GM23338 (cell line): ENCODE results near the gene KIAA1586. TPM values are rescaled to one million over a fixed set of nuclear protein-coding genes. Genes with fewer than 3 reads are reported as not detected.
A peak's percentile ranks its signal among the peaks of the same experiment; 100 is the strongest.

Experiments
- ATAC-seq: fragments of 200-7000 bp; cut with Tn5 transposase; 3 replicates; pipeline ENCODE4 v1.9.1; 2020
- DNase-seq: peaks from one replicate; pipeline ENCODE4 v3.0.0-alpha.2; 2015; ENCODE audit warnings: low spot score
- H2AFZ ChIP-seq: fragments of 200-600 bp; sonication (generic); 2 replicates; pipeline ENCODE4 v1.8.0; 2016; ENCODE audit warnings: antibody characterized with exemption, mild to moderate bottlenecking, moderate library complexity
- H3F3A ChIP-seq: fragments of 200-600 bp; sonication (generic); replicated peaks from 2 replicates; pipeline ENCODE4 v1.8.0; 2017; ENCODE audit warnings: antibody characterized with exemption, mixed run types, low read depth
- H3K27ac ChIP-seq: fragments of 200-600 bp; sonication (generic); 2 replicates; pipeline ENCODE4 v1.6.1; 2016; ENCODE audit warnings: low read depth
- H3K27me3 ChIP-seq: fragments of 200-600 bp; sonication (generic); 2 replicates; pipeline ENCODE4 v1.8.0; 2016; ENCODE audit warnings: mild to moderate bottlenecking, mixed run types, moderate library complexity; ENCODE audit not compliant: insufficient read depth
- H3K36me3 ChIP-seq: fragments of 200-600 bp; sonication (generic); 2 replicates; pipeline ENCODE4 v1.8.0; 2016; ENCODE audit warnings: mild to moderate bottlenecking; ENCODE audit not compliant: insufficient read depth
- H3K4me1 ChIP-seq: fragments of 200-600 bp; sonication (generic); 2 replicates; pipeline ENCODE4 v1.8.0; 2016; ENCODE audit warnings: mild to moderate bottlenecking, moderate library complexity; ENCODE audit not compliant: insufficient read depth
- H3K4me2 ChIP-seq: fragments of 200-600 bp; sonication (generic); 2 replicates; pipeline ENCODE4 v1.7.1; 2017; ENCODE audit warnings: mixed run types
- H3K4me3 ChIP-seq: fragments of 200-600 bp; sonication (generic); 2 replicates; pipeline ENCODE4 v1.6.1; 2016; ENCODE audit warnings: mixed run types
- H3K79me2 ChIP-seq: fragments of 200-600 bp; sonication (generic); replicated peaks from 2 replicates; pipeline ENCODE4 v1.8.0; 2017; ENCODE audit warnings: mild to moderate bottlenecking; ENCODE audit not compliant: insufficient read depth
- H3K9me2 ChIP-seq: fragments of 200-600 bp; sonication (generic); 2 replicates; pipeline ENCODE4 v1.8.0; 2017; ENCODE audit not compliant: insufficient read depth
- H4K20me1 ChIP-seq: fragments of 200-600 bp; sonication (generic); replicated peaks from 2 replicates; pipeline ENCODE4 v1.8.0; 2017; ENCODE audit warnings: mild to moderate bottlenecking; ENCODE audit not compliant: insufficient read depth
- H3K27ac Mint-ChIP-seq: 2 replicates; pipeline ENCODE4 v1.8.0; 2020; ENCODE audit warnings: inconsistent platforms, mild to moderate bottlenecking, moderate library complexity, mixed read lengths
- H3K27me3 Mint-ChIP-seq: 3 replicates; pipeline ENCODE4 v1.8.0; 2022; ENCODE audit warnings: low read depth, mild to moderate bottlenecking, moderate library complexity, mixed read lengths, inconsistent platforms; ENCODE audit not compliant: insufficient read depth, poor library complexity
- H3K36me3 Mint-ChIP-seq: 3 replicates; pipeline ENCODE4 v1.8.0; 2021; ENCODE audit warnings: low read depth, mild to moderate bottlenecking, inconsistent platforms, moderate library complexity, mixed read lengths
- H3K4me1 Mint-ChIP-seq: 3 replicates; pipeline ENCODE4 v1.8.0; 2020; ENCODE audit warnings: mild to moderate bottlenecking, inconsistent platforms, mixed read lengths
- H3K4me3 Mint-ChIP-seq: 3 replicates; pipeline ENCODE4 v1.8.0; 2021; ENCODE audit warnings: moderate library complexity, mild to moderate bottlenecking, inconsistent platforms, mixed read lengths
- H3K9me3 Mint-ChIP-seq: 3 replicates; pipeline ENCODE4 v1.8.0; 2020; ENCODE audit warnings: moderate library complexity, mild to moderate bottlenecking, inconsistent platforms, mixed read lengths
- CTCF ChIP-seq, 2 experiments: fragments of 200-600 bp in 1 of 2; sonication (generic) in 1 of 2; conservative IDR thresholded peaks; 2 replicates each; pipeline versions ENCODE4 v1.5.1 to v1.6.1; 2016 to 2017; ENCODE audit warnings: antibody characterized with exemption in 2 of 2, low read depth in 2 of 2, mild to moderate bottlenecking in 2 of 2, moderate library complexity in 1 of 2
- ETS1 ChIP-seq: IDR thresholded peaks from 2 replicates; pipeline ENCODE4 v1.6.1; 2016; ENCODE audit warnings: antibody characterized with exemption
- STAT1 ChIP-seq: IDR thresholded peaks from one replicate; pipeline ENCODE4 v1.6.1; 2016; ENCODE audit warnings: antibody characterized with exemption; ENCODE audit not compliant: unreplicated experiment
- ZNF114 ChIP-seq: fragments of 250-450 bp; sonication (Bioruptor Pico); IDR thresholded peaks from 2 replicates; pipeline ENCODE4 v1.5.0; 2020; ENCODE audit warnings: mild to moderate bottlenecking, moderate library complexity
- ZNF462 ChIP-seq: fragments of 250-450 bp; sonication (Bioruptor Pico); IDR thresholded peaks from 2 replicates; pipeline ENCODE4 v1.5.0; 2020; ENCODE audit warnings: mild to moderate bottlenecking, moderate library complexity
- polyA plus RNA-seq: library from polyadenylated mRNA; unstranded; fragments of >200 nt; fragmentation: Nextera tagmentation; extraction: Ambion mirVana; gene quantifications from 2 replicates; pipeline ENCODE4 v1.2.1, GENCODE V29; 2016
- total RNA-seq: library from RNA; depleted of rRNA; stranded (reverse); fragments of >200 nt; shearing (Covaris generic); gene quantifications from 2 replicates; pipeline ENCODE4 v1.2.3, GENCODE V29; 2014

KIAA1586 gene
- total and polyA plus RNA-seq, 2 experiments from 2014 or later: 24.0 to 37.7 TPM

GRCh38 chr6:57019434-57019833 lies 27.1 kb upstream of the KIAA1586 start:
- Mint-ChIP-seq H3K9me3 (peaks cover 4% of the 10 kb centered on the region; the same call in 2 of the 3 replicates), H3K27ac (no peak overlapping the region), H3K27me3 (peaks cover 4% of the 10 kb centered on the region), H3K4me3 (no peak overlapping the region), H3K36me3 (peaks cover under 1% of the 10 kb centered on the region; the same call in 1 of the 3 replicates), H3K4me1 (peaks cover 15% of the 10 kb centered on the region; the same call in 2 of the 3 replicates)
- H3K27me3 ChIP-seq: no peaks in the 10 kb centered on the region
- no peaks in the 10 kb centered on the region for H3K79me2 ChIP-seq
- 0 out of 2 replicates have a peak, but pooled peaks cover 9% of the 10 kb centered on the region for H3K4me1 ChIP-seq
- H2AFZ ChIP-seq: no peak overlapping the region
- H3F3A ChIP-seq: no peaks in the 10 kb centered on the region
- H3K36me3 ChIP-seq: no peaks in the 10 kb centered on the region
- TF ChIP-seq ZNF114 (no peak), STAT1 (no peak), ZNF462 (CRISPR knock-in tag) (no peak)
- no peak for ATAC-seq
- H3K27ac ChIP-seq: no peak overlapping the region
- no peaks in the 10 kb centered on the region for H3K9me2 ChIP-seq
- DNase-seq: no peak
- no peak overlapping the region for H3K4me3 ChIP-seq
- no peaks in the 10 kb centered on the region for H4K20me1 ChIP-seq
- H3K4me2 ChIP-seq: no peak overlapping the region

- no peaks in the 10 kb centered on the region for H3K9me2 ChIP-seq
- ATAC-seq (peak; percentile 56), DNase-seq (peak; percentile 85)
- H3K27ac ChIP-seq: no peak overlapping the region
- no peak overlapping the region for H3K4me3 ChIP-seq
- H3F3A ChIP-seq: no peaks in the 10 kb centered on the region
- no peak overlapping the region for H3K4me3 Mint-ChIP-seq
- H3K27me3 ChIP-seq: no peaks in the 10 kb centered on the region
- H3K4me1 ChIP-seq: peaks cover 23% of the 10 kb centered on the region; the same call in 1 of the 2 replicates
- peaks cover 7% of the 10 kb centered on the region; the same call in 1 of the 3 replicates for H3K36me3 Mint-ChIP-seq
- peaks cover 32% of the 10 kb centered on the region for H3K4me1 Mint-ChIP-seq
- no peaks in the 10 kb centered on the region for H3K36me3 ChIP-seq
- TF ChIP-seq CTCF (conservative IDR thresholded peaks at IDR 0.05; ENCODE audit: low read depth in 2 of 2) (peak; percentile 40 to 69), ETS1 (no peak)
- H3K27me3 Mint-ChIP-seq: peaks cover 11% of the 10 kb centered on the region
- H3K27ac Mint-ChIP-seq: no peak overlapping the region
- no peaks in the 10 kb centered on the region for H4K20me1 ChIP-seq
- H3K79me2 ChIP-seq: no peaks in the 10 kb centered on the region
- H2AFZ ChIP-seq: no peak overlapping the region
- H3K4me2 ChIP-seq: no peak overlapping the region
- H3K9me3 Mint-ChIP-seq: peaks cover 10% of the 10 kb centered on the region; the same call in 2 of the 3 replicates
These were observed 25.3 kb upstream of the KIAA1586 start for GRCh38 chr6:57021086-57021720.
